Endothelial cell of umbilical vein (primary cell): ENCODE results near the gene LCN9. TPM values are rescaled to one million over a fixed set of nuclear protein-coding genes. Genes with fewer than 3 reads are reported as not detected.

Experiments
- BruUV-seq: library from RNA; stranded (reverse); fragments of 400-500 nt; replicated peaks from 2 replicates; lab custom pipeline; 2021; lab: Mats Ljungman, UMichigan
- CTCF ChIA-PET: fragments of 300-600, 350-600 bp; sonication (Branson Sonifier 250); formaldehyde crosslinking; loops from one replicate; lab custom pipeline; 2021; ENCODE audit warnings: antibody characterized with exemption, inconsistent platforms; lab: Charles Lee
- POLR2A ChIA-PET: fragments of 300-600, 350-600 bp; sonication (Branson Sonifier 250); formaldehyde crosslinking; loops from one replicate; lab custom pipeline; 2021; ENCODE audit warnings: antibody characterized with exemption, inconsistent platforms; lab: Charles Lee
- DNase-seq: peaks from one replicate; pipeline ENCODE4 v3.0.0-alpha.2; 2011; ENCODE audit warnings: low read depth, low spot score
- FAIRE-seq: peaks from 2 replicates; lab custom pipeline; 2011; peaks lifted over from hg19 to GRCh38; lab: Jason Lieb, UNC
- H2AFZ ChIP-seq: 2 replicates; pipeline ENCODE4 v1.6.0; 2012; ENCODE audit warnings: low read depth, low read length, control low read depth, inconsistent platforms
- H3K27ac ChIP-seq: 2 replicates; pipeline ENCODE4 v1.5.1; 2011; ENCODE audit warnings: low read depth, mild to moderate bottlenecking, control low read depth, low read length, moderate library complexity; ENCODE audit not compliant: insufficient read depth
- H3K27me3 ChIP-seq, 2 experiments: 2 replicates each; pipeline versions ENCODE4 v1.6.0 to v1.6.1; 2011; ENCODE audit warnings: low read length in 2 of 2, mixed read lengths in 1 of 2; ENCODE audit not compliant: control insufficient read depth in 2 of 2, insufficient read depth in 2 of 2
- H3K36me3 ChIP-seq, 2 experiments: 2 replicates in 1 of 2; 3 replicates in 1 of 2; pipeline ENCODE4 v1.5.1; 2011; ENCODE audit warnings: low read length in 2 of 2, mild to moderate bottlenecking in 1 of 2, moderate library complexity in 1 of 2; ENCODE audit not compliant: control insufficient read depth in 2 of 2, insufficient read depth in 2 of 2; ENCODE audit errors: extremely low read depth in 1 of 2
- H3K4me1 ChIP-seq: 3 replicates; pipeline ENCODE4 v1.5.1; 2011; ENCODE audit warnings: mild to moderate bottlenecking, low read length; ENCODE audit not compliant: control insufficient read depth, insufficient read depth; ENCODE audit errors: extremely low read depth
- H3K4me2 ChIP-seq: 2 replicates; pipeline ENCODE4 v1.6.1; 2011; ENCODE audit warnings: low read length, control low read depth, mixed read lengths; ENCODE audit not compliant: insufficient read depth
- H3K4me3 ChIP-seq, 3 experiments: fragments of 200-600 bp in 1 of 3; sonication (generic), shearing (Covaris generic) in 1 of 3; replicated peaks in 1 of 3; 2 replicates each; pipeline ENCODE4 v1.5.1; 2011 to 2016; ENCODE audit warnings: control low read depth in 3 of 3, low read length in 3 of 3, mild to moderate bottlenecking in 2 of 3, inconsistent platforms in 1 of 3, low read depth in 1 of 3, moderate library complexity in 1 of 3; ENCODE audit not compliant: insufficient read depth in 1 of 3
- H3K79me2 ChIP-seq: 2 replicates; pipeline ENCODE4 v1.6.0; 2012; ENCODE audit warnings: low read length, inconsistent platforms; ENCODE audit not compliant: control insufficient read depth, insufficient read depth
- H3K9ac ChIP-seq: replicated peaks from 2 replicates; pipeline ENCODE3; 2011; ENCODE audit warnings: low read length, control low read depth; ENCODE audit not compliant: insufficient read depth; ENCODE audit errors: extremely low read depth
- H3K9me1 ChIP-seq: replicated peaks from 3 replicates; pipeline ENCODE4 v1.6.0; 2011; ENCODE audit warnings: mild to moderate bottlenecking, low read length; ENCODE audit not compliant: control insufficient read depth, insufficient read depth; ENCODE audit errors: extremely low read depth
- H3K9me3 ChIP-seq: replicated peaks from 2 replicates; pipeline ENCODE4 v1.5.1; 2012; ENCODE audit warnings: low read length, inconsistent platforms; ENCODE audit not compliant: control insufficient read depth, insufficient read depth
- H4K20me1 ChIP-seq: replicated peaks from 2 replicates; pipeline ENCODE3; 2011; ENCODE audit warnings: mild to moderate bottlenecking, low read length; ENCODE audit not compliant: control insufficient read depth, insufficient read depth; ENCODE audit errors: extremely low read depth
- EZH2 ChIP-seq: IDR thresholded peaks from 2 replicates; pipeline ENCODE4 v1.6.1; 2012; ENCODE audit warnings: borderline replicate concordance, low read depth, mild to moderate bottlenecking, moderate library complexity, low read length, inconsistent platforms; ENCODE audit not compliant: severe bottlenecking
- FOS ChIP-seq: IDR thresholded peaks from 2 replicates; pipeline ENCODE4 v1.6.1; 2011; ENCODE audit warnings: mild to moderate bottlenecking, low read length, moderate library complexity, borderline replicate concordance; ENCODE audit not compliant: insufficient read depth
- GATA2 ChIP-seq: IDR thresholded peaks from 2 replicates; pipeline ENCODE4 v1.7.0; 2011; ENCODE audit warnings: low read depth, mild to moderate bottlenecking, moderate library complexity, mixed read lengths, low read length; ENCODE audit not compliant: insufficient read length, insufficient read depth
- JUN ChIP-seq: IDR thresholded peaks from 2 replicates; pipeline ENCODE4 v1.6.1; 2011; ENCODE audit warnings: borderline replicate concordance, low read depth; ENCODE audit not compliant: insufficient read length, insufficient read depth
- MYC ChIP-seq: IDR thresholded peaks from one replicate; pipeline ENCODE4 v1.6.1; 2011; ENCODE audit warnings: mild to moderate bottlenecking, low read depth, low read length
- POLR2A ChIP-seq: IDR thresholded peaks from 2 replicates; pipeline ENCODE4 v1.6.1; 2012; ENCODE audit warnings: low read depth, mild to moderate bottlenecking, control low read depth, low read length
- POLR2AphosphoS5 ChIP-seq: IDR thresholded peaks from 2 replicates; pipeline ENCODE4 v1.6.1; 2012; ENCODE audit warnings: low read depth, mild to moderate bottlenecking, control low read depth, low read length, moderate library complexity; ENCODE audit not compliant: insufficient read depth
- dilution Hi-C: fragments of 300-500 bp; cut with MboI; formaldehyde crosslinking; loops from one replicate; pipeline ENCODE4 v1.15.0; 2019; ENCODE audit warnings: low sequenced_read_pairs; ENCODE audit not compliant: extremely low pct_ligation_motif_present
- intact Hi-C: fragments of 100-400 bp; cut with micrococcal nuclease; formaldehyde crosslinking; loops from one replicate; pipeline ENCODE4 v1.10.0; 2022
- polyA plus RNA-seq, 4 experiments: library from polyadenylated mRNA; depleted of rRNA in 3 of 4; stranded (reverse) in 3 of 4; unstranded in 1 of 4; fragments of >200 nt; gene quantifications; 2 replicates each; pipeline versions ENCODE4 v1.2.1 to v1.2.3, GENCODE V29; 2011 to 2012; ENCODE audit warnings: missing spikeins in 1 of 4
- total RNA-seq: library from RNA; stranded (reverse); gene quantifications from 2 replicates; pipeline ENCODE4 v1.2.3, GENCODE V29; 2021
- TF ChIP-seq, protein P1 (sequence below), 2 donors: IDR thresholded peaks; 1 replicate in 1 of 2; 2 replicates in 1 of 2; pipeline ENCODE4 v1.5.1; 2011; ENCODE audit warnings: low read length in 2 of 2, mild to moderate bottlenecking in 2 of 2, moderate library complexity in 2 of 2, control low read depth in 1 of 2, inconsistent platforms in 1 of 2, low read depth in 1 of 2; ENCODE audit not compliant: insufficient read depth in 1 of 2; ENCODE audit errors: extremely low read depth in 1 of 2
- TF ChIP-seq, protein P2 (sequence below): IDR thresholded peaks from 2 replicates; pipeline ENCODE4 v1.6.1; 2011; ENCODE audit not compliant: insufficient read depth, insufficient read length

The LCN9 gene
- total and polyA plus RNA-seq, 2 donors (not counting 3 experiments of a cell fraction or from before 2014, with no cell fraction given): not detected

DNA sequence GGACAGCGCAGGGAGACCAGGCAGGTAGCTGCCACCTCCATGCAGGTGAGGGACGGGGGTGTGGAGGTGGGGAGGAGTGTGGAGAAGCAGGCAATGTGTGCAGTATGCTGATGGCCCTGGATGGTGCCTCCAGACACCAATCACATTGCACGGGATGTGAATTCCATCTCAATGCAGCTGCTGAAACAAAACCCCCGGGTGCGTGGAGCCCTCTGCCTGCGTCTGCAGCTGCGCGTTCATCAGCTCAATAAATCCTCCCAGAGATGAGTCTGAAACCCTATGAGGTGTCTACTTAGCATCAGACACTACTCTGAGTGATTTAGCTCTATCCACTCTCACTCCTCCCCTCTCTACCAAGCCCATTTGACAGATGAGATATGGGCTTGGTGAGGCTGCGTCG, 25.9 kb downstream of the LCN9 start:
- no peak overlapping the region for H3K4me2 ChIP-seq
- H3K79me2 ChIP-seq: no peaks in the 10 kb centered on the region
- H3K4me1 ChIP-seq: no peaks in the 10 kb centered on the region
- H3K9ac ChIP-seq: no peak overlapping the region
- ChIA-PET POLR2A (no interaction called here), CTCF (no interaction called here)
- no peak for TF ChIP-seq POLR2A
- TF ChIP-seq EZH2: no peak
- TF ChIP-seq, protein P1, sequence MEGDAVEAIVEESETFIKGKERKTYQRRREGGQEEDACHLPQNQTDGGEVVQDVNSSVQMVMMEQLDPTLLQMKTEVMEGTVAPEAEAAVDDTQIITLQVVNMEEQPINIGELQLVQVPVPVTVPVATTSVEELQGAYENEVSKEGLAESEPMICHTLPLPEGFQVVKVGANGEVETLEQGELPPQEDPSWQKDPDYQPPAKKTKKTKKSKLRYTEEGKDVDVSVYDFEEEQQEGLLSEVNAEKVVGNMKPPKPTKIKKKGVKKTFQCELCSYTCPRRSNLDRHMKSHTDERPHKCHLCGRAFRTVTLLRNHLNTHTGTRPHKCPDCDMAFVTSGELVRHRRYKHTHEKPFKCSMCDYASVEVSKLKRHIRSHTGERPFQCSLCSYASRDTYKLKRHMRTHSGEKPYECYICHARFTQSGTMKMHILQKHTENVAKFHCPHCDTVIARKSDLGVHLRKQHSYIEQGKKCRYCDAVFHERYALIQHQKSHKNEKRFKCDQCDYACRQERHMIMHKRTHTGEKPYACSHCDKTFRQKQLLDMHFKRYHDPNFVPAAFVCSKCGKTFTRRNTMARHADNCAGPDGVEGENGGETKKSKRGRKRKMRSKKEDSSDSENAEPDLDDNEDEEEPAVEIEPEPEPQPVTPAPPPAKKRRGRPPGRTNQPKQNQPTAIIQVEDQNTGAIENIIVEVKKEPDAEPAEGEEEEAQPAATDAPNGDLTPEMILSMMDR (IDR thresholded peaks at IDR 0.05; ENCODE audit: extremely low read depth in 1 of 2, insufficient read depth in 1 of 2, low read depth in 1 of 2, low read length in 2 of 2): no peak
- TF ChIP-seq FOS: no peak
- no peak for TF ChIP-seq MYC
- TF ChIP-seq, protein P2, sequence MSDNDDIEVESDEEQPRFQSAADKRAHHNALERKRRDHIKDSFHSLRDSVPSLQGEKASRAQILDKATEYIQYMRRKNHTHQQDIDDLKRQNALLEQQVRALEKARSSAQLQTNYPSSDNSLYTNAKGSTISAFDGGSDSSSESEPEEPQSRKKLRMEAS: no peak
- TF ChIP-seq POLR2AphosphoS5: no peak
- TF ChIP-seq GATA2: no peak
- no peak for TF ChIP-seq JUN
- FAIRE-seq: no peak
- no peak overlapping the region for H3K27ac ChIP-seq
- H3K27me3 ChIP-seq: no peaks in the 10 kb centered on the region
- no peaks in the 10 kb centered on the region for H4K20me1 ChIP-seq
- no peak for DNase-seq
- intact Hi-C loops: no loop called here
- no peaks in the 10 kb centered on the region for H3K9me3 ChIP-seq
- H3K9me1 ChIP-seq: no peaks in the 10 kb centered on the region
- H2AFZ ChIP-seq: no peak overlapping the region
- no TSS peak for BruUV-seq
- dilution Hi-C loops: no loop called here
- H3K36me3 ChIP-seq: no peaks in the 10 kb centered on the region
- no peak overlapping the region for H3K4me3 ChIP-seq
